SK-MEL-5 (cell line): ENCODE results near the gene EFHB. TPM values are rescaled to one million over a fixed set of nuclear protein-coding genes. Genes with fewer than 3 reads are reported as not detected.
"Not testable (repeated sequence)": the region's sequence is repeated elsewhere in the genome, so short reads cannot be mapped to it uniquely, and the experiment has no call there.

Experiments used
- DNase-seq: peaks from one replicate; pipeline ENCODE4 v3.0.0-alpha.2; 2016; ENCODE audit warnings: low read depth, low spot score
- in situ Hi-C: cut with HindIII; loops from 2 replicates; pipeline ENCODE4 v1.10.0; 2016; ENCODE audit warnings: low sequenced_read_pairs, high pct_unique_total_duplicates, low pct_unique_long_range_greater_than_20kb
- total RNA-seq: library from RNA; depleted of rRNA; stranded (reverse); fragments of >200 nt; shearing (Covaris generic); gene quantifications from 2 replicates; pipeline ENCODE4 v1.2.3, GENCODE V29; 2014

EFHB gene
- total RNA-seq, 1 experiment from 2014 or later, result 2.1 TPM

DNA sequence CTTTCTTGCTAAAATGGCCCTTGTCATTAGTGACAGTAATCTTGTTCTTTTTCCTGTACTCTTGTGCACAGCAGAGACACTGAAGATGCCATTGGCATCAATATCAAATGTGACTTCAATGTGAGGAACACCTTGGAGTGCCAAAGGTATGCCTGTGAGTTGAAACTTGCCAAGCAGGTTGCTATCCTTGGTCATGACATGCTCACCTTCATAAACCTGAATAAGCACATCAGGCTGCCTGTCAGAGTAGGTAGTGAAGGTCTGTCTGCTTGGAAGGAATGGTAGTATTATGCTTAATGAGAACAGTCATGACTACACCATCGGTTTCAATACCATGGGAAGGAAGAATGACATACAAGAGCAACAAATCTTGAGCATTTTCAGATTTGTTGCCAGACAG, 6.6 kb upstream of the EFHB start:
- in situ Hi-C loops, result no loop called here
- no peak for DNase-seq

- in situ Hi-C loops, result no loop called here
- DNase-seq, result no peak
Observed at GRCh38 chr3:19938295-19938627, 4.2 kb upstream of the EFHB start.

DNA sequence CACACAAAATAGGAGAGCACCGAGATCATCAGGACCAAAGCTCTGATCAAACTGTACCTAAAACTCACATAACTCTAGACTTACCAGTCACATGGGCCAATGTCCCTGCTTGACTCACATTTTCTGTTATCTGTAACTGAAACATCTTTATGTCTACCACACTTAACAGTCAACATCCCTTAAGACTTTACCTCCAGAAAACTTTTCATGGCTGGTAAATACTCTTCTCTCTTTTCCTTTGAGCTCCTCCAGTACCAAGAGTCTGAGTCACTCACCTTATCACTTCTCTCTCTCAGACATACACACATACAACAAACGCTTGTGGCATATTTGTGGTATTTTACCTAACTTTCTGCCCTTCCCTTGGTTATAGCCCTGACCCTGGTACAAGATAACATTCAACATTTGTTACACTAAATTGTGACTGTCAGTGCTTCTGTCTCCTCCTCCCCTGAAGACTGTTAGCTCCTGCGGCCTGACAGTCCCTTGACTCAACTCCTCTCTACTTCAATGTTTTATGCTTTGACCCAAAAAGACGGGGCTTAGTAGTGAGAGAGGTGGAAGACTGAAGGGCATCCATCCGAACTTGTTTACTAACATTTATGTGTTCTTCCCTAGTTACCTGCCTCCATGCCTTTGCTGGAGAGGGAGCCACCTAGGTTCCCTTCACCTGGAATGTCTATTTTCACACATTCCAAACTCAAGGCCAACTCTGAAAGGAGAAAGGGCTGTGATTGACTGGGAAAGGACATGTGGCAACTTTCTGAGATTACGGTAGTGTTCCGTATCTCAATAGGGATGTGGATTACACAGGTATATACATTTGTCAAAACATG, 3.7 kb upstream of the EFHB start:
- in situ Hi-C loops, result no loop called here
- no peak for DNase-seq

- no peak for DNase-seq
- in situ Hi-C loops, result no loop called here
Observed at GRCh38 chr3:19932422-19932821, 1.6 kb downstream of the EFHB start.

DNA sequence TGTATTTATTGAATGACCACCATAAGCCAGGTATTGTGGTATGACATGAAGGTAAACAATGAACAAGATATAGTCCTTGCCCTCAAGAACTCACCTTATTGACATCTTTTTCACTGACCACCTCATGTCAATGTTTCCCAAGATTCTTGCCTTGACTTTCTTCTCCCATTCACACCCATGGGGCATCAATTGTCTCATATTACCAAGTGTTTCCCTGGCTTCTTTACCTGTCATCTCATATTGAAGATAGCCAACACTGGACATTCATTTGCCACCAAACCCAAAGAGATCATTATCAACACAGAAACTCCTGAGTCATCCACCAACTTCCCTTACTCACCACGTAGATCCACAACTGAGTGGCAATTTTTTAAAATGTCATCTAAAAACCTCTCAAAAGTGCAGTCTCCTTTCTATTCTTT, 2.2 kb downstream of the EFHB start:
- in situ Hi-C loops, result no loop called here
- no peak for DNase-seq

DNA sequence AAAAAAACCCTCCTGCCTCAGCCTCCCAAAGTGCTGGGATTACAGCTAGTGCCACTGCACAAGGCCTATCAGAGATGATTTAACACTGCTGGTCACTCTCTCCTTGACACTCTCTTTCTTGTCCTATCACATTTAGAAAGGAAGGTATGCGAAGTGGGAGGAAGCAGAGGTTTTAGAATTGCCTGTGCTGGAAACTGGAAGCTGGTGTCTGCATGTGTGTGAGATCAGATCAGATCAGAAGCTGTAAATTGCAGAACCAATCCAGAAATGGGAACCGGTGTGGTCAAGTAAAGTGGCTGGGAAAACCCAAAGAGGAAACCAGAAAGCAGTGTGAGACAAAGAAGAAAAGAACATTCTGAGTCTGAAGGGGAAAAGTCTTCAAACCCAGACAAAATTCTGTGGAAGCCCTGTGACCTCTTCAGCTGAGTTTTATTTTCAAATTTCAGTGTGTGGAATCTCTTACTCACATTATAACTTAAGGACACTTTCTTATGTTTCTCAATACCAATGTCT, 2.8 kb downstream of the EFHB start:
- DNase-seq, result no peak
- in situ Hi-C loops, result no loop called here

- no peak for DNase-seq
- in situ Hi-C loops, result no loop called here
Observed at GRCh38 chr3:19920401-19921080, 13.5 kb downstream of the EFHB start.

- in situ Hi-C loops, result no loop called here
- DNase-seq, result no peak
Observed at GRCh38 chr3:19917167-19917566, 16.9 kb downstream of the EFHB start.

- no peak for DNase-seq
- in situ Hi-C loops, result no loop called here
Observed at GRCh38 chr3:19911452-19911851, 22.6 kb downstream of the EFHB start.

GRCh38 chr3:19907523-19907922, 26.5 kb downstream of the EFHB start:
- in situ Hi-C loops, result no loop called here
- DNase-seq, result no peak

GRCh38 chr3:19903649-19904048, 30.4 kb downstream of the EFHB start:
- in situ Hi-C loops, result no loop called here
- no peak for DNase-seq

- DNase-seq, result peak; percentile 14
- in situ Hi-C loops, result no loop called here
Observed at GRCh38 chr3:19901918-19902317, 32.1 kb downstream of the EFHB start.

DNA sequence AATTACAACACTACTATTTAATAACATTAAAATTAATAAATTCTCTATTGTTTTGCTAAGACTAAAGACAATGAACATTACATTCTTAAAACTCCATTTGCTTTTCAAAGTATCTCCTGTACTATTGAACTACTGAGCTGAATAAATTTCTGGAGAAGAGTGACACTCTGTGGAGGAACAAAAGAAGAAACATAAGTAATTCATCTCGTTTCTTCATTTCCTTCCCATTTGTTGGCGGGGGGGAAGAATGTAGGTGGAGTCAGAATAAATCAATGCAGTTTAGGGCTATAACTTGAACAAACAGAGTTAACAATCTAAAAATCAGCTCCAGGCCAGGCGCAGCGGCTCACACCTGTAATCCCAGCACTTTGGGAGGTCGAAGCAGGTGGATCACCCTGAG, 32.7 kb downstream of the EFHB start:
- no peak for DNase-seq
- in situ Hi-C loops, result no loop called here

DNA sequence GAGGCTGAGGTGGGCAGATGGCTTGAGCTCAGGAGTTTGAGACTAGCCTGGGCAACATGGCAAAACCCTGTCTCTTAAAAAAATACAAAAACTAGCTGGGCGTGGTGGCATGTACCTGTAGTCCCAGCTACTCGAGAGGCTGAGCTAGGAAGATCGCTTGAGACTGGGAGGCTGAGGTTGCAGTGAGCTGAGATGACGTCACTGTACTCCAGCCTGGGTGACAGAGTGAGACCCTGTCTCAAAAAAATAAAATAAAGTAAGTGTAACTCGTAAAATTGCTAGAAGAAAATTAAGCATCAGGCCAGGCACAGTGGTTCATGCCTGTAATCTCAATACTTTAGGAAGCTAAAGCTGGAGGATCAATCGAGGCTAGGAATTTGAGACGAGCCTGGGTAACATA, 34.2 kb downstream of the EFHB start:
- in situ Hi-C loops, result loop anchor here (25.0 kb wide), 1 partner anchor 287 kb away; the partner anchor contains the start of gene SGO1
- DNase-seq, result not testable (repeated sequence)

- no peak for DNase-seq
- in situ Hi-C loops, result loop anchor here (25.0 kb wide), 1 partner anchor 288 kb away; the partner anchor contains the start of gene SGO1
Observed at GRCh38 chr3:19899264-19899663, 34.8 kb downstream of the EFHB start.

- in situ Hi-C loops, result loop anchor here (25.0 kb wide), 1 partner anchor 289 kb away; the partner anchor contains the start of gene SGO1
- DNase-seq, result peak; percentile 55
Observed at GRCh38 chr3:19898721-19899120, 35.3 kb downstream of the EFHB start.

GRCh38 chr3:19891740-19892139, 42.3 kb downstream of the EFHB start:
- no peak for DNase-seq
- in situ Hi-C loops, result loop anchor here (25.0 kb wide), 1 partner anchor 296 kb away; the partner anchor contains the start of gene SGO1

- no peak for DNase-seq
- in situ Hi-C loops, result loop anchor here (25.0 kb wide), 1 partner anchor 299 kb away; the partner anchor contains the start of gene SGO1
Observed at GRCh38 chr3:19888428-19889152, 45.4 kb downstream of the EFHB start.
